ENCODE measurements around the gene RFXANK. TPM values are rescaled to one million over a fixed set of nuclear protein-coding genes. Genes with fewer than 3 reads are reported as not detected.

The RFXANK gene
- total RNA-seq, 1 experiment from 2014 or later = 78.7 TPM

- TF ChIP-seq, protein P1, sequence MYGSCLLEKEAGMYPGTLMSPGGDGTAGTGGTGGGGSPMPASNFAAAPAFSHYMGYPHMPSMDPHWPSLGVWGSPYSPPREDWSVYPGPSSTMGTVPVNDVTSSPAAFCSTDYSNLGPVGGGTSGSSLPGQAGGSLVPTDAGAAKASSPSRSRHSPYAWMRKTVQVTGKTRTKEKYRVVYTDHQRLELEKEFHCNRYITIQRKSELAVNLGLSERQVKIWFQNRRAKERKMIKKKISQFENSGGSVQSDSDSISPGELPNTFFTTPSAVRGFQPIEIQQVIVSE (CRISPR knock-in tag; IDR thresholded peaks at IDR 0.05; ENCODE audit: borderline replicate concordance) = no peak
- TF ChIP-seq ESRRA (CRISPR knock-in tag; IDR thresholded peaks at IDR 0.05; ENCODE audit: borderline replicate concordance) = peak; percentile 92; the same call in 1 of the 2 replicates
These were observed 19.7 kb downstream of the RFXANK start, which contains the start of gene NCAN (continued) for GRCh38 chr19:19211499-19212420.

GRCh38 chr19:19212916-19213315 lies 20.9 kb downstream of the RFXANK start:
- ATAC-seq (no peak), DNase-seq (ENCODE audit: low spot score) (no peak)
- peak overlapping the region; percentile 70 for H3K4me3 Mint-ChIP-seq
- ChIA-PET POLR2A (no interaction called here), CTCF (no interaction called here)
- H3K36me3 Mint-ChIP-seq = no peaks in the 10 kb centered on the region
- peaks cover 83% of the 10 kb centered on the region for H3K27me3 Mint-ChIP-seq (ENCODE audit: low read depth)
- H3K9me3 Mint-ChIP-seq = no peaks in the 10 kb centered on the region
- no peak for TF ChIP-seq TEAD1 (CRISPR knock-in tag; IDR thresholded peaks at IDR 0.05)
- no peak for TF ChIP-seq NR2C2 (CRISPR knock-in tag; IDR thresholded peaks at IDR 0.05)
- TF ChIP-seq OVOL2 (CRISPR knock-in tag; IDR thresholded peaks at IDR 0.05; ENCODE audit: borderline replicate concordance) = no peak
- TF ChIP-seq SMAD4 (CRISPR knock-in tag; IDR thresholded peaks at IDR 0.05) = no peak
- no peak for TF ChIP-seq GABPB1 (CRISPR knock-in tag; IDR thresholded peaks at IDR 0.05)
- no peak for TF ChIP-seq RORB (CRISPR knock-in tag; IDR thresholded peaks at IDR 0.05)
- no peak for TF ChIP-seq ESRRA (CRISPR knock-in tag; IDR thresholded peaks at IDR 0.05; ENCODE audit: borderline replicate concordance)
- TF ChIP-seq AR (CRISPR knock-in tag; IDR thresholded peaks at IDR 0.05) = no peak
- peaks cover 14% of the 10 kb centered on the region for H3K4me1 Mint-ChIP-seq
- no peak overlapping the region for H3K27ac Mint-ChIP-seq

- ATAC-seq = no peak
- TF ChIP-seq ATF6 (CRISPR knock-in tag; IDR thresholded peaks at IDR 0.05) = no peak
- no peak for TF ChIP-seq OVOL2 (CRISPR knock-in tag; IDR thresholded peaks at IDR 0.05; ENCODE audit: borderline replicate concordance)
- no peak for TF ChIP-seq EMX1 (CRISPR knock-in tag; IDR thresholded peaks at IDR 0.05)
- no peak for TF ChIP-seq KAT7 (CRISPR knock-in tag; IDR thresholded peaks at IDR 0.05; ENCODE audit: borderline replicate concordance)
- TF ChIP-seq, protein P2, sequence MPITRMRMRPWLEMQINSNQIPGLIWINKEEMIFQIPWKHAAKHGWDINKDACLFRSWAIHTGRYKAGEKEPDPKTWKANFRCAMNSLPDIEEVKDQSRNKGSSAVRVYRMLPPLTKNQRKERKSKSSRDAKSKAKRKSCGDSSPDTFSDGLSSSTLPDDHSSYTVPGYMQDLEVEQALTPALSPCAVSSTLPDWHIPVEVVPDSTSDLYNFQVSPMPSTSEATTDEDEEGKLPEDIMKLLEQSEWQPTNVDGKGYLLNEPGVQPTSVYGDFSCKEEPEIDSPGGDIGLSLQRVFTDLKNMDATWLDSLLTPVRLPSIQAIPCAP (CRISPR knock-in tag; IDR thresholded peaks at IDR 0.05) = no peak
- no peak for TF ChIP-seq ZNF512 (CRISPR knock-in tag; IDR thresholded peaks at IDR 0.05; ENCODE audit: borderline replicate concordance)
- TF ChIP-seq, protein P3, sequence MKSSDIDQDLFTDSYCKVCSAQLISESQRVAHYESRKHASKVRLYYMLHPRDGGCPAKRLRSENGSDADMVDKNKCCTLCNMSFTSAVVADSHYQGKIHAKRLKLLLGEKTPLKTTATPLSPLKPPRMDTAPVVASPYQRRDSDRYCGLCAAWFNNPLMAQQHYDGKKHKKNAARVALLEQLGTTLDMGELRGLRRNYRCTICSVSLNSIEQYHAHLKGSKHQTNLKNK (CRISPR knock-in tag; IDR thresholded peaks at IDR 0.05) = no peak
- no peak for TF ChIP-seq STAT6 (CRISPR knock-in tag; conservative IDR thresholded peaks at IDR 0.05; ENCODE audit: low read depth)
- TF ChIP-seq TP53 (CRISPR knock-in tag; IDR thresholded peaks at IDR 0.05) = no peak
- no peak for TF ChIP-seq CBFB (CRISPR knock-in tag; IDR thresholded peaks at IDR 0.05; ENCODE audit: low read depth)
- no peak for TF ChIP-seq GTF2I (CRISPR knock-in tag; conservative IDR thresholded peaks at IDR 0.05)
- no peak for TF ChIP-seq NFATC4 (CRISPR knock-in tag; IDR thresholded peaks at IDR 0.05)
These were observed 21.5 kb downstream of the RFXANK start for GRCh38 chr19:19213426-19214158.

More at GRCh38 chr19:19213426-19214158, 21.5 kb downstream of the RFXANK start:
- Mint-ChIP-seq H3K4me3 (peak overlapping the region; percentile 24; the same call in 1 of the 2 replicates), H3K27ac (no peak overlapping the region), H3K27me3 (ENCODE audit: low read depth) (peaks cover 82% of the 10 kb centered on the region), H3K9me3 (no peaks in the 10 kb centered on the region), H3K4me1 (peaks cover 14% of the 10 kb centered on the region), H3K36me3 (no peaks in the 10 kb centered on the region)
- ChIA-PET CTCF (interaction anchor here (1.3 to 3.4 kb wide), 2 partner anchors 11 to 27 kb away, joined by 3 to 29 read pairs; no protein-coding TSS in a partner anchor), POLR2A (no interaction called here)
- no peak for DNase-seq (ENCODE audit: low spot score)
